Astrocyte (in vitro differentiated cells and primary cell): ENCODE results near the gene TIGD1. TPM values are rescaled to one million over a fixed set of nuclear protein-coding genes. Genes with fewer than 3 reads are reported as not detected.

ENCODE experiments used
- DNase-seq: peaks from one replicate; pipeline ENCODE4 v3.0.0-alpha.2; 2010; ENCODE audit warnings: low read depth
- FAIRE-seq: peaks from 2 replicates; lab custom pipeline; 2011; peaks lifted over from hg19 to GRCh38; lab: Jason Lieb, UNC
- H2AFZ ChIP-seq: 2 replicates; pipeline ENCODE4 v1.6.0; 2012; ENCODE audit warnings: low read depth, low read length, inconsistent platforms
- H3K27ac ChIP-seq: 2 replicates; pipeline ENCODE4 v1.5.1; 2011; ENCODE audit warnings: low read depth, low read length, inconsistent platforms
- H3K27me3 ChIP-seq: 2 replicates; pipeline ENCODE4 v1.6.0; 2011; ENCODE audit warnings: low read length, inconsistent platforms; ENCODE audit not compliant: insufficient read depth
- H3K36me3 ChIP-seq: 2 replicates; pipeline ENCODE4 v1.5.1; 2011; ENCODE audit warnings: low read length, inconsistent platforms; ENCODE audit not compliant: insufficient read depth
- H3K4me1 ChIP-seq: 2 replicates; pipeline ENCODE4 v1.5.1; 2011; ENCODE audit warnings: low read length, inconsistent platforms; ENCODE audit not compliant: insufficient read depth
- H3K4me2 ChIP-seq: 2 replicates; pipeline ENCODE4 v1.6.0; 2012; ENCODE audit warnings: low read length, inconsistent platforms
- H3K4me3 ChIP-seq: 2 replicates; pipeline ENCODE4 v1.5.1; 2011; ENCODE audit warnings: low read depth, mild to moderate bottlenecking, low read length, inconsistent platforms; ENCODE audit not compliant: insufficient read depth
- H3K79me2 ChIP-seq: 2 replicates; pipeline ENCODE4 v1.6.0; 2012; ENCODE audit warnings: mild to moderate bottlenecking, low read length, inconsistent platforms; ENCODE audit not compliant: insufficient read depth
- H3K9ac ChIP-seq: 2 replicates; pipeline ENCODE4 v1.6.0; 2012; ENCODE audit warnings: mild to moderate bottlenecking, low read length, inconsistent platforms
- H3K9me3 ChIP-seq: 2 replicates; pipeline ENCODE4 v1.5.1; 2012; ENCODE audit warnings: low read depth, mild to moderate bottlenecking, low read length, inconsistent platforms; ENCODE audit not compliant: insufficient read depth
- H4K20me1 ChIP-seq: 2 replicates; pipeline ENCODE4 v1.6.0; 2012; ENCODE audit warnings: low read length, inconsistent platforms; ENCODE audit not compliant: insufficient read depth
- H3K27ac Mint-ChIP-seq: one replicate; pipeline ENCODE4 v1.8.0; 2021; ENCODE audit warnings: mild to moderate bottlenecking, mixed read lengths; ENCODE audit not compliant: unreplicated experiment
- H3K27me3 Mint-ChIP-seq: one replicate; pipeline ENCODE4 v1.8.0; 2021; ENCODE audit warnings: low read depth, mixed read lengths; ENCODE audit not compliant: unreplicated experiment
- H3K36me3 Mint-ChIP-seq: one replicate; pipeline ENCODE4 v1.8.0; 2021; ENCODE audit warnings: low read depth, mixed read lengths; ENCODE audit not compliant: unreplicated experiment
- H3K4me1 Mint-ChIP-seq: one replicate; pipeline ENCODE4 v1.8.0; 2021; ENCODE audit warnings: low read depth, mixed read lengths; ENCODE audit not compliant: unreplicated experiment
- H3K4me3 Mint-ChIP-seq: one replicate; pipeline ENCODE4 v1.8.0; 2021; ENCODE audit warnings: mild to moderate bottlenecking, moderate library complexity, mixed read lengths; ENCODE audit not compliant: unreplicated experiment
- H3K9me3 Mint-ChIP-seq: one replicate; pipeline ENCODE4 v1.8.0; 2021; ENCODE audit warnings: mild to moderate bottlenecking, mixed read lengths; ENCODE audit not compliant: unreplicated experiment
- EZH2 ChIP-seq: IDR thresholded peaks from 2 replicates; pipeline ENCODE4 v1.6.1; 2012; ENCODE audit warnings: mild to moderate bottlenecking, low read length, inconsistent platforms; ENCODE audit not compliant: insufficient read depth
- total RNA-seq: library from RNA; stranded (reverse); gene quantifications from 2 replicates; pipeline ENCODE4 v1.2.1, GENCODE V29; 2021
- TF ChIP-seq, protein P1 (sequence below): IDR thresholded peaks from 2 replicates; pipeline ENCODE4 v1.5.1; 2011; ENCODE audit warnings: low read depth, mild to moderate bottlenecking, inconsistent platforms, low read length, moderate library complexity; ENCODE audit not compliant: insufficient read depth

Gene TIGD1
- total RNA-seq, 1 donor from 2014 or later = 6.5 TPM

DNA sequence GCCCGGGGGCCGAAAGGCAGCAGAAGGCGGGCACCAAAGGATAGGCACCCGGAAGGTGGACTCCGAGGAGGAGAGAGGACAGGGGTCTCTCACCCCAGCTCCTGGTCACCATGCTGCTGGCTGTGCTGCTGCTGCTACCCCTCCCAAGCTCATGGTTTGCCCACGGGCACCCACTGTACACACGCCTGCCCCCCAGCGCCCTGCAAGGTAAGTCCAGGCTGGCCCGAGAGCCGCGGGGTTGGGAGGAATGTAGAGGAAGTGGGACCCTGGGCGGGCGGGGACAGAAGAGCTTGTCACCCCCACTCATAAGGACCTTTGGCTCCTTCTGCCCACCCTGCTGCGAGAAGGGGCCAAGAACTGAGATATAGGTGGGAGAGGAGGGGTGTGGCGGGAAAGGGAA, 29.9 kb downstream of the TIGD1 start:
- Histone ChIP-seq H3K36me3 (no peaks in the 10 kb centered on the region), H3K9me3 (no peaks in the 10 kb centered on the region), H3K4me3 (no peak overlapping the region), H3K4me1 (no peaks in the 10 kb centered on the region), H3K27ac (no peak overlapping the region), H3K4me2 (no peak overlapping the region), H3K9ac (no peak overlapping the region), H3K27me3 (peaks cover 55% of the 10 kb centered on the region), H3K79me2 (no peaks in the 10 kb centered on the region), H2AFZ (no peak overlapping the region), H4K20me1 (peaks cover 5% of the 10 kb centered on the region)
- H3K27me3 Mint-ChIP-seq = peaks cover 54% of the 10 kb centered on the region
- peak; percentile 11 for TF ChIP-seq EZH2
- TF ChIP-seq, protein P1, sequence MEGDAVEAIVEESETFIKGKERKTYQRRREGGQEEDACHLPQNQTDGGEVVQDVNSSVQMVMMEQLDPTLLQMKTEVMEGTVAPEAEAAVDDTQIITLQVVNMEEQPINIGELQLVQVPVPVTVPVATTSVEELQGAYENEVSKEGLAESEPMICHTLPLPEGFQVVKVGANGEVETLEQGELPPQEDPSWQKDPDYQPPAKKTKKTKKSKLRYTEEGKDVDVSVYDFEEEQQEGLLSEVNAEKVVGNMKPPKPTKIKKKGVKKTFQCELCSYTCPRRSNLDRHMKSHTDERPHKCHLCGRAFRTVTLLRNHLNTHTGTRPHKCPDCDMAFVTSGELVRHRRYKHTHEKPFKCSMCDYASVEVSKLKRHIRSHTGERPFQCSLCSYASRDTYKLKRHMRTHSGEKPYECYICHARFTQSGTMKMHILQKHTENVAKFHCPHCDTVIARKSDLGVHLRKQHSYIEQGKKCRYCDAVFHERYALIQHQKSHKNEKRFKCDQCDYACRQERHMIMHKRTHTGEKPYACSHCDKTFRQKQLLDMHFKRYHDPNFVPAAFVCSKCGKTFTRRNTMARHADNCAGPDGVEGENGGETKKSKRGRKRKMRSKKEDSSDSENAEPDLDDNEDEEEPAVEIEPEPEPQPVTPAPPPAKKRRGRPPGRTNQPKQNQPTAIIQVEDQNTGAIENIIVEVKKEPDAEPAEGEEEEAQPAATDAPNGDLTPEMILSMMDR = no peak
- no peak overlapping the region for H3K27ac Mint-ChIP-seq
- no peaks in the 10 kb centered on the region for H3K36me3 Mint-ChIP-seq
- FAIRE-seq (no peak), DNase-seq (no peak)
- peaks cover 2% of the 10 kb centered on the region for H3K9me3 Mint-ChIP-seq
- H3K4me1 Mint-ChIP-seq = peaks cover 2% of the 10 kb centered on the region
- H3K4me3 Mint-ChIP-seq = no peak overlapping the region

DNA sequence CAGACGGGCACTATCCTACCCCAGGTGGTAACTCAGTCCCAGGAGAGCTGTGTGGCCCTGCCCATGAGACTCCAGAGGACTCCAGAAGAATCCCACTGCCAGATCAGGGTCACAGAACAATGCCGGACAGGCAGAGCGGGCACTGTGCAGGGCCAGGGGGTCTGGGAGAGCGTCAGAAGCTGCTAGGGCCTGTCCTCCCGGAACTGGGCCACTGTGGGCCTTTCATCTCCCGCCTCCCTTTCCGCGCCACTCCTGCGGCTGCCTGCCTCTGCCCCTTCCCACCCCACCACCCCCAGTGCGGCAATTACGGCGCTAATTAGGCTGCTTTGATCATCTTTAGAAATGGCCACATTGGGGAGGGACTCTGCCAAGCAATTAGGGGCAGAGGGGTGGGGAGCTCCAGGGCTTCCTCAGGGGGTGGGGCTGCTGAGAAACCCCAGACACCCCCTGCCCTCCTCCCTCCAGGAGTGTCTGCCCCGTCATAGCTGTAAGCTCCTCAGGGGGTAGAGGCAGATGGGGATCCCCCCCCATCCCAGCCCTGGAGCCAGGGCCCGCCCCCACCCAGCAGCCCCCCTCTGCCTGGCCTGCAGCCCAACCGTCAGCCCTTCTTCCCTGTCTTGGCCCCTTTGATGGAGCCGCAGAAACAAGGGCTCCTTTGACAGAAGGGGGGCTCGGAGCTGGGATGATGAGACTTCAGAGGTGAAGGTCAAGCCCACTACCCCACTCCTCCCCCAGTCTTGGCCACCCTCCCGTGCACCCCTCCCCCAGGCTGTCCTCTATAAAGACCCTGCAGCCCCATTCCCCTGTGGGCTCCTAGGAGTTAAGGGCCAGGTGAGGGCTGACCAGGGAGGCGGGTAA, 30.5 kb downstream of the TIGD1 start, which contains the start of gene PRSS56:
Gene PRSS56 (plus strand): TSS at position 808 of the 858 bp plus-strand sequence. CDS start 211 bp downstream, outside the sequence.
- no peak for TF ChIP-seq EZH2
- TF ChIP-seq, protein P1 = no peak
- H3K27me3 ChIP-seq = peaks cover 58% of the 10 kb centered on the region
- peak within 1 kb of the TSS; percentile 5 for H3K27ac Mint-ChIP-seq
- DNase-seq = no peak
- no peak within 1 kb of the TSS for H3K27ac ChIP-seq
- H3K4me1 ChIP-seq = no peaks in the 10 kb centered on the region
- H3K36me3 Mint-ChIP-seq = no peaks in the 10 kb centered on the region
- H4K20me1 ChIP-seq = peaks cover 5% of the 10 kb centered on the region
- peaks cover 2% of the 10 kb centered on the region for H3K4me1 Mint-ChIP-seq
- no peak within 1 kb of the TSS for H3K9ac ChIP-seq
- H3K9me3 Mint-ChIP-seq = peaks cover 2% of the 10 kb centered on the region
- H3K27me3 Mint-ChIP-seq = peaks cover 61% of the 10 kb centered on the region
- no peak within 1 kb of the TSS for H2AFZ ChIP-seq
- H3K4me2 ChIP-seq = no peak within 1 kb of the TSS
- no peaks in the 10 kb centered on the region for H3K36me3 ChIP-seq
- no peak within 1 kb of the TSS for H3K4me3 ChIP-seq
- no peak within 1 kb of the TSS for H3K4me3 Mint-ChIP-seq
- no peak for FAIRE-seq
- no peaks in the 10 kb centered on the region for H3K9me3 ChIP-seq
- no peaks in the 10 kb centered on the region for H3K79me2 ChIP-seq

DNA sequence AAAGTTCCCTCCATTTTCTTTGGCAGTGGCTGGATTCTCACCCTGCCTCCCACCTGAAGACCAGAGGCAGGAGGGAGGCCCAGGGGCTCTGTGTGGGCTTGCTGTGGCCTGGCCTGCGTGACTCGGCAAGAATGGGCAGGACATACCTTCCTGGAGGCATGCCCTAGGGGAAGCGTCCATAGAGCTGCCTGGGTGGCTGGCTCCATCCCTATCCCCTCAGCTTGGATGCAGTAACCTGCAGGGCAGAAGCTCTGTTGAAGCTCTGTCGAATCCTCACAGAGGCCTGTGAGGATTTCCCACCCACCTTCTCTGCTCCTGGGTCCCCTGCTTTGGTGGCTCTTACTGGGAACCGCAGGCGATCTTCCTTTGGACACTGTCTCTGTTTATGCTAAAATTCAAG, 31.5 kb downstream of the TIGD1 start:
- no peak for FAIRE-seq
- TF ChIP-seq, protein P1 = no peak
- no peak for TF ChIP-seq EZH2
- H4K20me1 ChIP-seq = peaks cover 5% of the 10 kb centered on the region
- no peaks in the 10 kb centered on the region for H3K79me2 ChIP-seq
- Mint-ChIP-seq H3K4me3 (no peak overlapping the region), H3K27me3 (peaks cover 67% of the 10 kb centered on the region), H3K9me3 (peaks cover 2% of the 10 kb centered on the region), H3K4me1 (peaks cover 2% of the 10 kb centered on the region), H3K27ac (no peak overlapping the region), H3K36me3 (no peaks in the 10 kb centered on the region)
- no peak overlapping the region for H3K4me2 ChIP-seq
- no peak overlapping the region for H3K9ac ChIP-seq
- no peaks in the 10 kb centered on the region for H3K4me1 ChIP-seq
- DNase-seq = no peak
- no peak overlapping the region for H3K4me3 ChIP-seq
- H3K27ac ChIP-seq = no peak overlapping the region
- no peak overlapping the region for H2AFZ ChIP-seq
- no peaks in the 10 kb centered on the region for H3K9me3 ChIP-seq
- no peaks in the 10 kb centered on the region for H3K36me3 ChIP-seq
- H3K27me3 ChIP-seq = peaks cover 53% of the 10 kb centered on the region
